ENCODE results near the gene SCFD2. TPM values are rescaled to one million over a fixed set of nuclear protein-coding genes. Genes with fewer than 3 reads are reported as not detected.

The SCFD2 gene
- total RNA-seq, 1 donor from 2014 or later: 11.9 TPM

DNA sequence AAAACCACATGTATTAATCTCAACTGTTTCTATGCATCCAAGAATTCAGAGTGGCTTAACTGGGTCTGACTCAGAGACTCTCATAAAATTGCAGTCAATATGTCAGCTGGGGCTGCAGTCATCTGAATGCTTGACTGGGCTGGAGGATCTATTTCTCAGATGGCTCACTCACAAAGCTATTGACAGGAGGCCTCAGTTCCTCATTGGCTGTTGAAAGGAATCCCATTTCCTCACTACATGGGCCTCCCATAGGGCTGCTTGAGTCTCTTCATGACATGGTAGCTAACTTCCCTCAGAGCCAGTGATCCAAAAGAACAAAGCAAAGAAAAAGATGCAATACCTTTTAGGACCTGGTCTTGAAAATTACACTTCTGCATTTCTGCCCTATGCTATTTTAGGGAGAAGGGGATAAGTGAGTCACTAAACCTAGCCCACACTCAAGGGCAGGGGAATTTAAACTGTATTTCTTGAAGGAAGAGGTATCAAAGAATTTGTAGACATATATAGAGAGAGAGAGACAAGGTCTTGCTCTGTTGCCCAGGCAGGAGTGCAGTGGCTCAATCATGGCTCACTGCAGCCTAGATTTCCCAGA lies 9.8 kb downstream of the SCFD2 start:
- Histone ChIP-seq H3K9ac (ENCODE audit: low read length) (no peak overlapping the region), H3K4me2 (ENCODE audit: low read length) (no peak overlapping the region), H3K27me3 (ENCODE audit: insufficient read depth, low read length) (no peaks in the 10 kb centered on the region), H3K27ac (ENCODE audit: low read depth, low read length) (no peak overlapping the region), H3K4me1 (ENCODE audit: insufficient read depth, low read length) (no peaks in the 10 kb centered on the region), H3K79me2 (ENCODE audit: insufficient read depth, low read length) (peaks cover 52% of the 10 kb centered on the region), H3K9me3 (ENCODE audit: insufficient read depth, low read depth, low read length) (no peaks in the 10 kb centered on the region), H3K4me3 (ENCODE audit: insufficient read depth, low read depth, low read length) (no peak overlapping the region), H3K36me3 (ENCODE audit: insufficient read depth, low read length) (no peaks in the 10 kb centered on the region), H2AFZ (ENCODE audit: low read depth, low read length) (no peak overlapping the region), H4K20me1 (ENCODE audit: insufficient read depth, low read length) (peaks cover 4% of the 10 kb centered on the region)
- Mint-ChIP-seq H3K27me3 (ENCODE audit: low read depth, unreplicated experiment) (no peaks in the 10 kb centered on the region), H3K4me1 (ENCODE audit: low read depth, unreplicated experiment) (no peaks in the 10 kb centered on the region), H3K36me3 (ENCODE audit: low read depth, unreplicated experiment) (peaks cover 4% of the 10 kb centered on the region), H3K4me3 (ENCODE audit: unreplicated experiment) (no peak overlapping the region), H3K27ac (ENCODE audit: unreplicated experiment) (no peak overlapping the region), H3K9me3 (ENCODE audit: unreplicated experiment) (peaks cover 2% of the 10 kb centered on the region)
- no peak for TF ChIP-seq EZH2 (IDR thresholded peaks at IDR 0.05; ENCODE audit: insufficient read depth, low read length)
- TF ChIP-seq, protein P1, sequence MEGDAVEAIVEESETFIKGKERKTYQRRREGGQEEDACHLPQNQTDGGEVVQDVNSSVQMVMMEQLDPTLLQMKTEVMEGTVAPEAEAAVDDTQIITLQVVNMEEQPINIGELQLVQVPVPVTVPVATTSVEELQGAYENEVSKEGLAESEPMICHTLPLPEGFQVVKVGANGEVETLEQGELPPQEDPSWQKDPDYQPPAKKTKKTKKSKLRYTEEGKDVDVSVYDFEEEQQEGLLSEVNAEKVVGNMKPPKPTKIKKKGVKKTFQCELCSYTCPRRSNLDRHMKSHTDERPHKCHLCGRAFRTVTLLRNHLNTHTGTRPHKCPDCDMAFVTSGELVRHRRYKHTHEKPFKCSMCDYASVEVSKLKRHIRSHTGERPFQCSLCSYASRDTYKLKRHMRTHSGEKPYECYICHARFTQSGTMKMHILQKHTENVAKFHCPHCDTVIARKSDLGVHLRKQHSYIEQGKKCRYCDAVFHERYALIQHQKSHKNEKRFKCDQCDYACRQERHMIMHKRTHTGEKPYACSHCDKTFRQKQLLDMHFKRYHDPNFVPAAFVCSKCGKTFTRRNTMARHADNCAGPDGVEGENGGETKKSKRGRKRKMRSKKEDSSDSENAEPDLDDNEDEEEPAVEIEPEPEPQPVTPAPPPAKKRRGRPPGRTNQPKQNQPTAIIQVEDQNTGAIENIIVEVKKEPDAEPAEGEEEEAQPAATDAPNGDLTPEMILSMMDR (IDR thresholded peaks at IDR 0.05; ENCODE audit: insufficient read depth, low read depth, low read length): no peak
- FAIRE-seq (no peak), DNase-seq (ENCODE audit: low read depth) (no peak)

GRCh38 chr4:53354012-53354722 lies 11.7 kb downstream of the SCFD2 start:
- DNase-seq (ENCODE audit: low read depth): no peak
- no peak overlapping the region for H3K27ac ChIP-seq (ENCODE audit: low read depth, low read length)
- no peak for FAIRE-seq
- Mint-ChIP-seq H3K9me3 (ENCODE audit: unreplicated experiment) (peaks cover 2% of the 10 kb centered on the region), H3K27me3 (ENCODE audit: low read depth, unreplicated experiment) (no peaks in the 10 kb centered on the region), H3K4me1 (ENCODE audit: low read depth, unreplicated experiment) (no peaks in the 10 kb centered on the region), H3K27ac (ENCODE audit: unreplicated experiment) (no peak overlapping the region), H3K36me3 (ENCODE audit: low read depth, unreplicated experiment) (peaks cover 7% of the 10 kb centered on the region), H3K4me3 (ENCODE audit: unreplicated experiment) (no peak overlapping the region)
- H3K9me3 ChIP-seq (ENCODE audit: insufficient read depth, low read depth, low read length): no peaks in the 10 kb centered on the region
- H4K20me1 ChIP-seq (ENCODE audit: insufficient read depth, low read length): peaks cover 4% of the 10 kb centered on the region
- H3K27me3 ChIP-seq (ENCODE audit: insufficient read depth, low read length): no peaks in the 10 kb centered on the region
- TF ChIP-seq EZH2 (IDR thresholded peaks at IDR 0.05; ENCODE audit: insufficient read depth, low read length): no peak
- TF ChIP-seq, protein P1 (IDR thresholded peaks at IDR 0.05; ENCODE audit: insufficient read depth, low read depth, low read length): no peak
- no peak overlapping the region for H3K4me2 ChIP-seq (ENCODE audit: low read length)
- no peaks in the 10 kb centered on the region for H3K36me3 ChIP-seq (ENCODE audit: insufficient read depth, low read length)
- H3K4me1 ChIP-seq (ENCODE audit: insufficient read depth, low read length): no peaks in the 10 kb centered on the region
- H2AFZ ChIP-seq (ENCODE audit: low read depth, low read length): no peak overlapping the region
- peaks cover 34% of the 10 kb centered on the region for H3K79me2 ChIP-seq (ENCODE audit: insufficient read depth, low read length)
- H3K4me3 ChIP-seq (ENCODE audit: insufficient read depth, low read depth, low read length): no peak overlapping the region
- H3K9ac ChIP-seq (ENCODE audit: low read length): no peak overlapping the region

DNA sequence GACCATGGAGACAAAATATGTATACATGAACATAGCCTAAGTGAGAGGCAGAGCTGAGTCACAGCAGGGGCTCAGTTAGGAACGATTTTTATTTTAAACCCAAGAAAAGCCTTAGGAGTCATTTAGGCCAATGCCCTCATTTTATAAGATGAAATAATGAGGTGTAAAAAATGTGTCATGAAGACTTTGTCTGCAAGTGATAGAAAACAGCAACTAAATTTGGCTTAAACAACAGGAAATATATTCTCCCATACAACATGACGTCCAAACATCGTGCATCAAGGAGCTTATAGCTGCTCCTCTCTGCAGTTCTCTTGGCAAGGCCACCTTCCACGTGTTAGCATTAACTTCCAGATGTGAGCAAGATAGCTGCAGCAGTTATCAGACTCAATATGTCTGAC lies 16.8 kb downstream of the SCFD2 start:
- H3K9ac ChIP-seq (ENCODE audit: low read length): no peak overlapping the region
- H3K27ac ChIP-seq (ENCODE audit: low read depth, low read length): no peak overlapping the region
- H3K4me1 ChIP-seq (ENCODE audit: insufficient read depth, low read length): peaks cover 10% of the 10 kb centered on the region
- H3K4me3 ChIP-seq (ENCODE audit: insufficient read depth, low read depth, low read length): no peak overlapping the region
- no peaks in the 10 kb centered on the region for H3K79me2 ChIP-seq (ENCODE audit: insufficient read depth, low read length)
- Mint-ChIP-seq H3K27ac (ENCODE audit: unreplicated experiment) (no peak overlapping the region), H3K9me3 (ENCODE audit: unreplicated experiment) (peaks cover 8% of the 10 kb centered on the region), H3K36me3 (ENCODE audit: low read depth, unreplicated experiment) (peaks cover 11% of the 10 kb centered on the region), H3K27me3 (ENCODE audit: low read depth, unreplicated experiment) (no peaks in the 10 kb centered on the region), H3K4me1 (ENCODE audit: low read depth, unreplicated experiment) (no peaks in the 10 kb centered on the region), H3K4me3 (ENCODE audit: unreplicated experiment) (no peak overlapping the region)
- H3K4me2 ChIP-seq (ENCODE audit: low read length): no peak overlapping the region
- FAIRE-seq (no peak), DNase-seq (ENCODE audit: low read depth) (no peak)
- H3K36me3 ChIP-seq (ENCODE audit: insufficient read depth, low read length): no peaks in the 10 kb centered on the region
- no peaks in the 10 kb centered on the region for H3K27me3 ChIP-seq (ENCODE audit: insufficient read depth, low read length)
- H4K20me1 ChIP-seq (ENCODE audit: insufficient read depth, low read length): no peaks in the 10 kb centered on the region
- H3K9me3 ChIP-seq (ENCODE audit: insufficient read depth, low read depth, low read length): no peaks in the 10 kb centered on the region
- no peak overlapping the region for H2AFZ ChIP-seq (ENCODE audit: low read depth, low read length)
- TF ChIP-seq EZH2 (IDR thresholded peaks at IDR 0.05; ENCODE audit: insufficient read depth, low read length): no peak
- TF ChIP-seq, protein P1 (IDR thresholded peaks at IDR 0.05; ENCODE audit: insufficient read depth, low read depth, low read length): no peak

Data from astrocyte (in vitro differentiated cells and primary cell).